ENCODE measurements around the gene TMEM121B. TPM values are rescaled to one million over a fixed set of nuclear protein-coding genes. Genes with fewer than 3 reads are reported as not detected.

The TMEM121B gene
- polyA plus RNA-seq (2012; rRNA removed), result 0.08 and 0.13 TPM in 2 replicates
- polyA plus RNA-seq (2012; cell fraction: cytosol; rRNA removed), result 0.12 and 0.21 TPM in 2 replicates
- 0.36 and 0.63 TPM in 2 replicates for polyA plus RNA-seq (2012; cell fraction: nucleus; rRNA removed)

GRCh38 chr22:17121233-17122195, at the start of gene TMEM121B:
TMEM121B (minus strand) TSS chr22:17121360; CDS start chr22:17121127, 233 bp downstream.
- peaks cover 5% of the 10 kb centered on the region for H3F3A ChIP-seq (replicated peaks; ENCODE audit: insufficient read depth)
- CTCF ChIA-PET, result interaction anchor here (1.2 kb wide), 3 partner anchors 11 to 36 kb away, joined by 3 to 5 read pairs (median 3); no protein-coding TSS in a partner anchor
- no peaks in the 10 kb centered on the region for H4K20me1 ChIP-seq (ENCODE audit: insufficient read depth)
- POLR2A ChIA-PET, result interaction anchor here (0.6 to 1.7 kb wide), 4 partner anchors 16 to 262 kb away, joined by 3 to 6 read pairs (median 3); no protein-coding TSS in a partner anchor
- H3K79me2 ChIP-seq (ENCODE audit: insufficient read depth), result no peaks in the 10 kb centered on the region
- no peaks in the 10 kb centered on the region for H3K36me3 ChIP-seq (replicated peaks in 1 of 2; ENCODE audit: control insufficient read depth in 1 of 2, insufficient read depth in 2 of 2, low read length in 1 of 2)
- TF ChIP-seq CHD2 (IDR thresholded peaks at IDR 0.05; ENCODE audit: low read length, partially characterized antibody), result peak; percentile 28
- peak; percentile 41; the same call in 1 of the 2 replicates for TF ChIP-seq MXI1 (IDR thresholded peaks at IDR 0.05; ENCODE audit: low read depth, low read length)
- no peak for TF ChIP-seq GABPA (IDR thresholded peaks at IDR 0.05; ENCODE audit: low read depth)
- peaks cover 9% of the 10 kb centered on the region; the same call in 1 of the 2 replicates for H3K27me3 ChIP-seq (ENCODE audit: insufficient read depth)
- no peaks in the 10 kb centered on the region for H3K9me2 ChIP-seq
- H3K9me3 ChIP-seq, result no peaks in the 10 kb centered on the region
- 30% methylated on average over 31 of the region's 69 CpGs for WGBS (ENCODE audit: low lambda C conversion rate)
- peak within 1 kb of the TSS; percentile 49 to 57 for H3K4me3 ChIP-seq (ENCODE audit: low read depth in 2 of 2, low read length in 1 of 2)
- H3K9ac ChIP-seq, result no peak within 1 kb of the TSS
- H3K4me2 ChIP-seq, result peak within 1 kb of the TSS; percentile 75
- peaks cover 0 to 5% of the 10 kb centered on the region in 2 experiments; a peak in 1 of 4 replicates for H3K4me1 ChIP-seq (ENCODE audit: control insufficient read depth in 1 of 2, insufficient read depth in 2 of 2, low read depth in 1 of 2, low read length in 1 of 2)
- peak; percentile 95 for DNase-seq
- peak within 1 kb of the TSS in 1 of 2 experiments; percentile 50; a peak in 1 of 4 replicates for H3K27ac ChIP-seq (ENCODE audit: low read depth in 2 of 2, low read length in 1 of 2)
- H2AFZ ChIP-seq (ENCODE audit: low read depth), result no peak within 1 kb of the TSS

- no peak for DNase-seq
- Histone ChIP-seq H3F3A (replicated peaks; ENCODE audit: insufficient read depth) (peaks cover 3% of the 10 kb centered on the region), H2AFZ (ENCODE audit: low read depth) (no peak overlapping the region), H3K4me3 (ENCODE audit: low read depth in 2 of 2, low read length in 1 of 2) (no peak overlapping the region), H4K20me1 (ENCODE audit: insufficient read depth) (no peaks in the 10 kb centered on the region), H3K27ac (ENCODE audit: low read depth in 2 of 2, low read length in 1 of 2) (no peak overlapping the region), H3K36me3 (replicated peaks in 1 of 2; ENCODE audit: control insufficient read depth in 1 of 2, insufficient read depth in 2 of 2, low read length in 1 of 2) (no peaks in the 10 kb centered on the region), H3K4me1 (ENCODE audit: control insufficient read depth in 1 of 2, insufficient read depth in 2 of 2, low read depth in 1 of 2, low read length in 1 of 2) (peaks cover 0 to 3% of the 10 kb centered on the region in 2 experiments; a peak in 1 of 4 replicates), H3K9me2 (no peaks in the 10 kb centered on the region), H3K4me2 (no peak overlapping the region), H3K79me2 (ENCODE audit: insufficient read depth) (no peaks in the 10 kb centered on the region), H3K27me3 (ENCODE audit: insufficient read depth) (no peaks in the 10 kb centered on the region), H3K9me3 (no peaks in the 10 kb centered on the region), H3K9ac (no peak overlapping the region)
- TF ChIP-seq ELF1 (IDR thresholded peaks at IDR 0.05), result no peak
- no peak for TF ChIP-seq FOSL2 (IDR thresholded peaks at IDR 0.05; ENCODE audit: borderline replicate concordance, low read depth)
- TF ChIP-seq RXRA (IDR thresholded peaks at IDR 0.05; ENCODE audit: borderline replicate concordance, low read depth), result no peak
- TF ChIP-seq GABPA (IDR thresholded peaks at IDR 0.05; ENCODE audit: low read depth), result no peak
- TF ChIP-seq GATA2 (CRISPR knock-in tag; IDR thresholded peaks at IDR 0.05), result no peak
- TF ChIP-seq NFIC (IDR thresholded peaks at IDR 0.05; ENCODE audit: borderline replicate concordance), result no peak
- TF ChIP-seq FOXJ3 (CRISPR knock-in tag; IDR thresholded peaks at IDR 0.05), result no peak
- TF ChIP-seq SIN3A (IDR thresholded peaks at IDR 0.05; ENCODE audit: borderline replicate concordance, low read depth, low read length), result no peak
- no peak for TF ChIP-seq TAF1 (IDR thresholded peaks at IDR 0.05; ENCODE audit: borderline replicate concordance, low read depth, low read length)
- 59% methylated on average over 7 of the region's 7 CpGs for WGBS (ENCODE audit: low lambda C conversion rate)
- ChIA-PET CTCF (interaction anchor here (0.7 to 2.6 kb wide), 3 partner anchors 8 to 334 kb away, joined by 3 to 12 read pairs (median 7); partner anchors contain the start of gene HDHD5), POLR2A (interaction anchor here (1.9 kb wide), 1 partner anchor 8 kb away, joined by 8 read pairs; no protein-coding TSS in a partner anchor)
These were observed 46.3 kb upstream of the TMEM121B start for GRCh38 chr22:17167486-17167885.
